ENCODE results near the gene MCM9. TPM values are rescaled to one million over a fixed set of nuclear protein-coding genes. Genes with fewer than 3 reads are reported as not detected.

MCM9 gene
- total and polyA plus RNA-seq, 8 donors, result 5.0 to 14.4 (median 7.7) TPM

GRCh38 chr6:118980063-118980462 is 45.1 kb upstream of the MCM9 start:
- Histone ChIP-seq H3K4me1 (no peaks in the 10 kb centered on the region), H3K27ac (no peak overlapping the region), H3K4me3 (no peak overlapping the region), H3K27me3 (no peaks in the 10 kb centered on the region), H3K9me3 (no peaks in the 10 kb centered on the region), H3K36me3 (no peaks in the 10 kb centered on the region)
- intact Hi-C loops (cut with DNase I), result loop anchor here in 1 of 3 donors (10.0 kb wide), 1 partner anchor 125 kb away; no protein-coding TSS in a partner anchor
- ATAC-seq (no peak), DNase-seq (no peak), FAIRE-seq (no peak)
- TF ChIP-seq, protein P1, sequence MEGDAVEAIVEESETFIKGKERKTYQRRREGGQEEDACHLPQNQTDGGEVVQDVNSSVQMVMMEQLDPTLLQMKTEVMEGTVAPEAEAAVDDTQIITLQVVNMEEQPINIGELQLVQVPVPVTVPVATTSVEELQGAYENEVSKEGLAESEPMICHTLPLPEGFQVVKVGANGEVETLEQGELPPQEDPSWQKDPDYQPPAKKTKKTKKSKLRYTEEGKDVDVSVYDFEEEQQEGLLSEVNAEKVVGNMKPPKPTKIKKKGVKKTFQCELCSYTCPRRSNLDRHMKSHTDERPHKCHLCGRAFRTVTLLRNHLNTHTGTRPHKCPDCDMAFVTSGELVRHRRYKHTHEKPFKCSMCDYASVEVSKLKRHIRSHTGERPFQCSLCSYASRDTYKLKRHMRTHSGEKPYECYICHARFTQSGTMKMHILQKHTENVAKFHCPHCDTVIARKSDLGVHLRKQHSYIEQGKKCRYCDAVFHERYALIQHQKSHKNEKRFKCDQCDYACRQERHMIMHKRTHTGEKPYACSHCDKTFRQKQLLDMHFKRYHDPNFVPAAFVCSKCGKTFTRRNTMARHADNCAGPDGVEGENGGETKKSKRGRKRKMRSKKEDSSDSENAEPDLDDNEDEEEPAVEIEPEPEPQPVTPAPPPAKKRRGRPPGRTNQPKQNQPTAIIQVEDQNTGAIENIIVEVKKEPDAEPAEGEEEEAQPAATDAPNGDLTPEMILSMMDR (IDR thresholded peaks at IDR 0.05), result no peak
- 84 to 89% methylated on average over 5 of the region's 5 CpGs for WGBS, 2 donors

- TF ChIP-seq, protein P1 (IDR thresholded peaks at IDR 0.05), result no peak
- H3K9me3 ChIP-seq, result no peaks in the 10 kb centered on the region
- intact Hi-C loops (cut with DNase I), result no loop called here
- ATAC-seq (no peak), DNase-seq (no peak), FAIRE-seq (no peak)
- H3K27ac ChIP-seq, result no peak overlapping the region
- no peak overlapping the region for H3K4me3 ChIP-seq
- WGBS, 2 donors, result 77 to 81% methylated on average over 1 of the region's 1 CpG
- no peaks in the 10 kb centered on the region for H3K36me3 ChIP-seq
- no peaks in the 10 kb centered on the region for H3K4me1 ChIP-seq
- no peaks in the 10 kb centered on the region for H3K27me3 ChIP-seq
Measured at GRCh38 chr6:118974790-118975189, 39.8 kb upstream of the MCM9 start.

DNA sequence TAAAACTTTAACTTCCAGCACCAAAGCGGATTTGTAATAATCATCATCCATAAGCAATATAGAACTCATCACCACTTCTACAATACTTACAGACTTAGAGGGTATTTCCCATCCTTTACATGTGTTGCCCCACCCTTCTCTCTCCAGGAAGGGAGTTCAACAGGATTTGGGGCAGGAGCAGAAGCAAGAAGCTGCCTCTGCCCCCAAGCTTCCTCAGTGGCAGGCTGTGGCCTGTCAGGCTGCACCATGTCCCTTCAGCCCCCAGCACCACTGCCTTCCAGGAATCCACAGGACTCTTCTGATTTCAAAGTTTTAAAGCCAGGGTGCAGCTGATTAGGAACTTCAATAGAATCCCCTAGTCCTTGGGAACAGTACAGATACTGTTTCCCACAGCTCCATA is 36.7 kb upstream of the MCM9 start:
- no peak overlapping the region for H3K27ac ChIP-seq
- FAIRE-seq (no peak), DNase-seq (no peak), ATAC-seq (no peak)
- TF ChIP-seq, protein P1 (IDR thresholded peaks at IDR 0.05), result no peak
- WGBS, 2 donors, result 96 to 97% methylated on average over 1 of the region's 1 CpG
- H3K9me3 ChIP-seq, result no peaks in the 10 kb centered on the region
- H3K36me3 ChIP-seq, result no peaks in the 10 kb centered on the region
- intact Hi-C loops (cut with DNase I), result no loop called here
- no peak overlapping the region for H3K4me3 ChIP-seq
- H3K4me1 ChIP-seq, result no peaks in the 10 kb centered on the region
- no peaks in the 10 kb centered on the region for H3K27me3 ChIP-seq

- ATAC-seq, result no peak
- no peaks in the 10 kb centered on the region for H3K27me3 ChIP-seq
- 96 to 97% methylated on average over 3 of the region's 3 CpGs for WGBS, 2 donors
- intact Hi-C loops (cut with DNase I), result no loop called here
- FAIRE-seq, result no peak
- H3K9me3 ChIP-seq, result no peaks in the 10 kb centered on the region
- DNase-seq, result no peak
- H3K36me3 ChIP-seq, result no peaks in the 10 kb centered on the region
- TF ChIP-seq, protein P1 (IDR thresholded peaks at IDR 0.05), result no peak
- H3K27ac ChIP-seq, result no peak overlapping the region
- no peak overlapping the region for H3K4me3 ChIP-seq
- H3K4me1 ChIP-seq, result no peaks in the 10 kb centered on the region
Measured at GRCh38 chr6:118970866-118971265, 35.9 kb upstream of the MCM9 start.

- DNase-seq (no peak), ATAC-seq (peak in 3 of 4 donors; percentile 49 to 67 (median 59)), FAIRE-seq (peak; percentile 60)
- TF ChIP-seq, protein P1 (IDR thresholded peaks at IDR 0.05), result peak in 1 of 4 donors; percentile 21
- Histone ChIP-seq H3K27ac (no peak overlapping the region), H3K4me1 (no peaks in the 10 kb centered on the region), H3K27me3 (no peaks in the 10 kb centered on the region), H3K9me3 (no peaks in the 10 kb centered on the region), H3K4me3 (no peak overlapping the region), H3K36me3 (no peaks in the 10 kb centered on the region)
- WGBS, 2 donors, result 18 to 27% methylated on average over 2 of the region's 2 CpGs
- intact Hi-C loops (cut with DNase I), result loop anchor here in 2 of 3 donors (10.0 kb wide), 1 partner anchor 146 kb away; no protein-coding TSS in a partner anchor
Measured at GRCh38 chr6:118968416-118968815, 33.5 kb upstream of the MCM9 start.

All from pancreas (tissue), 10 donors.